Activated CD4-positive, alpha-beta T cell treated with anti-CD3 and anti-CD28 coated beads, Interleukin-2, amount 10 ng/mL, durations not matched to agents 24 days and 14 days (primary cell): ENCODE results near the gene PRKCB. TPM values are rescaled to one million over a fixed set of nuclear protein-coding genes. Genes with fewer than 3 reads are reported as not detected.

Experiments used
- DNase-seq: peaks from one replicate; pipeline ENCODE4 v3.0.0; 2022
- H3K27ac Mint-ChIP-seq: one replicate; pipeline ENCODE4 v1.8.0; 2022; ENCODE audit warnings: mild to moderate bottlenecking, mixed read lengths
- H3K27me3 Mint-ChIP-seq: one replicate; pipeline ENCODE4 v1.8.0; 2022; ENCODE audit warnings: mixed read lengths
- H3K36me3 Mint-ChIP-seq: one replicate; pipeline ENCODE4 v1.8.0; 2022; ENCODE audit warnings: low read depth, mild to moderate bottlenecking, mixed read lengths
- H3K4me1 Mint-ChIP-seq: one replicate; pipeline ENCODE4 v1.8.0; 2021; ENCODE audit warnings: mixed read lengths
- H3K4me3 Mint-ChIP-seq: one replicate; pipeline ENCODE4 v1.8.0; 2022; ENCODE audit warnings: mild to moderate bottlenecking, moderate library complexity, mixed read lengths
- H3K9me3 Mint-ChIP-seq: one replicate; pipeline ENCODE4 v1.8.0; 2021; ENCODE audit warnings: mixed read lengths
- intact Hi-C: fragments of 100-400 bp; cut with micrococcal nuclease; formaldehyde crosslinking; loops from one replicate; pipeline ENCODE4 v1.15.1; 2023
- total RNA-seq: library from RNA; stranded (reverse); gene quantifications from 2 replicates; pipeline ENCODE4 v1.2.3, GENCODE V29; 2022

Gene PRKCB
- total RNA-seq, 1 donor from 2014 or later, result 84.2 TPM

- intact Hi-C loops, result no loop called here
- Mint-ChIP-seq H3K27me3 (no peaks in the 10 kb centered on the region), H3K4me1 (no peaks in the 10 kb centered on the region), H3K4me3 (no peak overlapping the region), H3K9me3 (no peaks in the 10 kb centered on the region), H3K36me3 (peaks cover 37% of the 10 kb centered on the region), H3K27ac (no peak overlapping the region)
- DNase-seq, result no peak
Observed at GRCh38 chr16:24125214-24125613, 289.4 kb downstream of the PRKCB start.

- no peak for DNase-seq
- Mint-ChIP-seq H3K27ac (no peak overlapping the region), H3K9me3 (no peaks in the 10 kb centered on the region), H3K27me3 (no peaks in the 10 kb centered on the region), H3K36me3 (peaks cover 32% of the 10 kb centered on the region), H3K4me3 (no peak overlapping the region), H3K4me1 (peaks cover 5% of the 10 kb centered on the region)
- intact Hi-C loops, result no loop called here
Observed at GRCh38 chr16:24129412-24129918, 293.7 kb downstream of the PRKCB start.

- Mint-ChIP-seq H3K9me3 (no peaks in the 10 kb centered on the region), H3K27ac (no peak overlapping the region), H3K27me3 (no peaks in the 10 kb centered on the region), H3K4me1 (peaks cover 5% of the 10 kb centered on the region), H3K36me3 (peaks cover 23% of the 10 kb centered on the region), H3K4me3 (no peak overlapping the region)
- intact Hi-C loops, result no loop called here
- no peak for DNase-seq
Observed at GRCh38 chr16:24130494-24131085, 294.8 kb downstream of the PRKCB start.

GRCh38 chr16:24131294-24131693, 295.5 kb downstream of the PRKCB start:
- no peak for DNase-seq
- Mint-ChIP-seq H3K9me3 (no peaks in the 10 kb centered on the region), H3K27ac (no peak overlapping the region), H3K4me1 (peaks cover 5% of the 10 kb centered on the region), H3K36me3 (peaks cover 22% of the 10 kb centered on the region), H3K4me3 (no peak overlapping the region), H3K27me3 (no peaks in the 10 kb centered on the region)
- intact Hi-C loops, result no loop called here

- H3K9me3 Mint-ChIP-seq, result no peaks in the 10 kb centered on the region
- H3K27me3 Mint-ChIP-seq, result no peaks in the 10 kb centered on the region
- H3K36me3 Mint-ChIP-seq, result peaks cover 21% of the 10 kb centered on the region
- intact Hi-C loops, result no loop called here
- peaks cover 5% of the 10 kb centered on the region for H3K4me1 Mint-ChIP-seq
- DNase-seq, result no peak
- no peak overlapping the region for H3K4me3 Mint-ChIP-seq
- peak overlapping the region; percentile 10 for H3K27ac Mint-ChIP-seq
Observed at GRCh38 chr16:24132048-24132796, 296.4 kb downstream of the PRKCB start.

GRCh38 chr16:24132797-24133155, 297.0 kb downstream of the PRKCB start:
- Mint-ChIP-seq H3K4me1 (peaks cover 5% of the 10 kb centered on the region), H3K36me3 (peaks cover 18% of the 10 kb centered on the region), H3K4me3 (no peak overlapping the region), H3K27me3 (no peaks in the 10 kb centered on the region), H3K27ac (no peak overlapping the region), H3K9me3 (no peaks in the 10 kb centered on the region)
- intact Hi-C loops, result no loop called here
- DNase-seq, result no peak

GRCh38 chr16:24135624-24136565, 300.1 kb downstream of the PRKCB start:
- intact Hi-C loops, result loop anchor here (5.0 kb wide), 1 partner anchor 56 kb away; no protein-coding TSS in a partner anchor
- H3K4me3 Mint-ChIP-seq, result no peak overlapping the region
- no peak for DNase-seq
- peaks cover 20% of the 10 kb centered on the region for H3K4me1 Mint-ChIP-seq
- H3K27me3 Mint-ChIP-seq, result no peaks in the 10 kb centered on the region
- H3K27ac Mint-ChIP-seq, result no peak overlapping the region
- H3K36me3 Mint-ChIP-seq, result peaks cover 35% of the 10 kb centered on the region
- H3K9me3 Mint-ChIP-seq, result peaks cover 3% of the 10 kb centered on the region

GRCh38 chr16:24138024-24138423, 302.2 kb downstream of the PRKCB start:
- peaks cover 15% of the 10 kb centered on the region for H3K4me1 Mint-ChIP-seq
- peaks cover 3% of the 10 kb centered on the region for H3K9me3 Mint-ChIP-seq
- peaks cover 34% of the 10 kb centered on the region for H3K36me3 Mint-ChIP-seq
- no peak for DNase-seq
- intact Hi-C loops, result loop anchor here (5.0 kb wide), 1 partner anchor 54 kb away; no protein-coding TSS in a partner anchor
- H3K27me3 Mint-ChIP-seq, result no peaks in the 10 kb centered on the region
- no peak overlapping the region for H3K27ac Mint-ChIP-seq
- H3K4me3 Mint-ChIP-seq, result no peak overlapping the region

GRCh38 chr16:24138575-24138974, 302.8 kb downstream of the PRKCB start:
- no peaks in the 10 kb centered on the region for H3K27me3 Mint-ChIP-seq
- H3K36me3 Mint-ChIP-seq, result peaks cover 30% of the 10 kb centered on the region
- peaks cover 15% of the 10 kb centered on the region for H3K4me1 Mint-ChIP-seq
- intact Hi-C loops, result loop anchor here (5.0 kb wide), 1 partner anchor 54 kb away; no protein-coding TSS in a partner anchor
- H3K4me3 Mint-ChIP-seq, result no peak overlapping the region
- DNase-seq, result no peak
- H3K27ac Mint-ChIP-seq, result no peak overlapping the region
- peaks cover 3% of the 10 kb centered on the region for H3K9me3 Mint-ChIP-seq

- Mint-ChIP-seq H3K9me3 (peaks cover 3% of the 10 kb centered on the region), H3K4me3 (no peak overlapping the region), H3K36me3 (peaks cover 34% of the 10 kb centered on the region), H3K27me3 (no peaks in the 10 kb centered on the region), H3K27ac (no peak overlapping the region), H3K4me1 (peaks cover 18% of the 10 kb centered on the region)
- no peak for DNase-seq
- intact Hi-C loops, result loop anchor here (1.0 to 5.0 kb wide), 2 partner anchors 12 to 53 kb away; no protein-coding TSS in a partner anchor
Observed at GRCh38 chr16:24139282-24139681, 303.5 kb downstream of the PRKCB start.

GRCh38 chr16:24140730-24141129, 304.9 kb downstream of the PRKCB start:
- peaks cover 3% of the 10 kb centered on the region for H3K9me3 Mint-ChIP-seq
- DNase-seq, result no peak
- H3K27ac Mint-ChIP-seq, result no peak overlapping the region
- H3K27me3 Mint-ChIP-seq, result no peaks in the 10 kb centered on the region
- H3K4me3 Mint-ChIP-seq, result no peak overlapping the region
- H3K36me3 Mint-ChIP-seq, result peaks cover 40% of the 10 kb centered on the region
- H3K4me1 Mint-ChIP-seq, result peaks cover 18% of the 10 kb centered on the region
- intact Hi-C loops, result no loop called here

- no peak overlapping the region for H3K4me3 Mint-ChIP-seq
- peaks cover 18% of the 10 kb centered on the region for H3K4me1 Mint-ChIP-seq
- DNase-seq, result no peak
- peaks cover 3% of the 10 kb centered on the region for H3K9me3 Mint-ChIP-seq
- peaks cover 37% of the 10 kb centered on the region for H3K36me3 Mint-ChIP-seq
- intact Hi-C loops, result no loop called here
- H3K27me3 Mint-ChIP-seq, result no peaks in the 10 kb centered on the region
- H3K27ac Mint-ChIP-seq, result no peak overlapping the region
Observed at GRCh38 chr16:24141466-24141865, 305.7 kb downstream of the PRKCB start.

GRCh38 chr16:24141917-24142316, 306.1 kb downstream of the PRKCB start:
- intact Hi-C loops, result no loop called here
- DNase-seq, result no peak
- H3K36me3 Mint-ChIP-seq, result peaks cover 37% of the 10 kb centered on the region

More at GRCh38 chr16:24141917-24142316, 306.1 kb downstream of the PRKCB start:
- Mint-ChIP-seq H3K27ac (no peak overlapping the region), H3K27me3 (no peaks in the 10 kb centered on the region), H3K4me3 (no peak overlapping the region), H3K4me1 (peaks cover 18% of the 10 kb centered on the region), H3K9me3 (peaks cover 3% of the 10 kb centered on the region)
